SKM-1 (cell line): Measurements from ENCODE around the gene SELENOM.

ENCODE experiments used
- DNase-seq: peaks from one replicate; lab custom pipeline; 2025; ENCODE audit not compliant: unreplicated experiment; lab: John Stamatoyannopoulos, UW

Gene SELENOM

DNA sequence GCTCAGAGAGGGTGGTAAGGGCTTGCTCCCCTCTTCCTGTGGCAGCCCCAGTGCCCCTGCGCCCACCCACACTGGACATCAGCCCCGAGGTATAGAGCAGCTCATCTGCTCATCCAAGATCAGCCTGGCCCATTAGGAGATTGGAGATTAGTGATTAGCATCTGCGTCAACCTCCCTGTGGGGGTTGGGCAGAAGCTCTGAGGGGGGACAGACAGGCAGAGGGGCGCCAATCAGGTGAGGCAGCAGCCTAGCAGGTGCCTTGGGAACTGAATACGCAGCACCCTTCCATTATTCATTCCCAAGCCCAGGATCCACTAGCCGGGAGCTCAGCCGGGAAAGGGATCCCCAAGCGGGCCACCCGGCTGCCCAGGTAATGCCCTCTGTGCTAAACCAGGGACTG lies 15.2 kb downstream of the SELENOM start:
- no peak for DNase-seq

- no peak for DNase-seq
Observed at GRCh38 chr22:31091106-31091975, 16.0 kb downstream of the SELENOM start.

DNA sequence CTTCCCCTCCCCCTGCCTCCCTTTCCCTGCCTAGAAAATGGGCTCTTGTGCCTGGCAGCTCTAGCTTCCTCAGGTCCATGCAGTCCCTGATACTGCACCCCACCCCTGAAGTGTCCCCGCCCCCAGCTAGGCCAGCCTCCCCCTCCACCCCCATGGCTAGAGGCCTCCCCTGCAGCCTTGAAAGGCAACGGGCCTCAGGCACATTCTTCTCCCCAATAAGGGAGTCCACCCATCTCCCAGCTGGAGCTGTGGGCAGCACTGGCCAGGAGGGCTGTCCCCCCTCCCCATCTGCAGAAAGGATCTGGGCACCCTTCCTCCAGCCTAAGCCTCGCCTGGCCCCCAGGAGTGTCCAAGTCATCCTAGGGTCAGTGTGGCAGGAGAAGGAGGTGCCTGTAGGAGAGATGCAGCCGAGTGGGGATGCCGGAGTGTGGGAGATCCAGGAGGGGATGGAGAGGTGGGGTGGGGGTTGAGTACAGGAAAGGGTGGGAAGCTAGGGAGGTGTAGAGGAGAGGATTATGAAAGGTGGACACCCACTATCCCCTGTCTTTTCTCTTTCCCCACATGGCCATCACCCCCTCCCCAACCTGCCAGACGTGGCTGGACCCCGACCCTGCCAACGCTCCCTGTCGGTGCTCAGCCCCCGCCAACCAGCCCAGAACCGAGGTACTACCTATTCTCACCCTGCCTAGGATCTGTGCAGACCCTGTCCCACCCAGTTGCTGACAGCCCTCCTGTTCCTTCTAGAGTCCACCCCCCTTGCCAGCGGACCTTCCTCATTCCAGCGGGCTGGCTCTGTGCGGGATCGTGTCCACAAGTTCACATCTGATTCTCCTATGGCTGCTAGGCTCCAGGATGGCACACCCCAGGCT lies 16.9 kb downstream of the SELENOM start:
- no peak for DNase-seq

DNA sequence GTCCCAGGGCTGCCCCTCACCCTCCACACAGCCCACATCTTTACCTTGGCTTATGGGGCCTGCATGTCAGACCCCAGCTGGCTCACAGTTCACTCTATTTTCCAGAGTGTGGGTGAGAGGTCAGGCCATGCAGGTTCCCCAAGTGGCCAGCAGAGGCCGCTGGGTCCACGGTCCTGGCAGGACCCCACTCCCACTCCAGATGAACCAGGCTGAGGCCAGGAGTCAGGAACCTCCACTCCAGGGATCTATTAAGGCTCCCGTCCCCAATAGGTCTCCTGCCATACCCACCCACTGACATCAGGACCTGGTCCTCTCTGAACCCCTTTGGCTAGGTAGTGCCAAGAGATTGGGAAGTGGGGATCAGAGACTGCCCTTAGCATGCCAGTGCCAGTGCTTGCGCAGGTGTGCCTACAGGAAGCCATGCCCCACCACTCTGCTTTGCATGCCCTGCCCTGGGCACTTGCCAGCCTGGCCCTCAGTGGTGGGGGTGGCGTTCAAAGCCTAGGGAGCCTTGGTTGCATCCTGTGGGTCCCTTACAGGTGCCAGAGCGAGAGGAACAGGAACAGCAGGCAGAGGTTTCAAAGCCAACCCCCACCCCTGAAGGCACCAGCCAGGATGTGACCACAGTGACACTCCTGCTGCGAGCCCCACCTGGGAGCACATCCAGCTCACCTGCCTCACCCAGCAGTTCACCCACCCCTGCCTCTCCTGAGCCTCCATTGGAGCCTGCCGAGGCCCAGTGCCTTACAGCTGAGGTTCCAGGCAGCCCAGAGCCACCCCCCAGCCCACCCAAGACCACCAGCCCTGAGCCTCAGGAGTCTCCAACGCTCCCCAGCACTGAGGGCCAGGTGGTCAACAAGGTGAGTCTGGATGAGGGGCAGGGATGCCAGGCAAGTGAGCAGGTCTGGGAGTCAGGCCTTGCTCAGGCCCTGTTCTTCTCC lies 17.9 kb downstream of the SELENOM start:
- DNase-seq, result no peak

DNA sequence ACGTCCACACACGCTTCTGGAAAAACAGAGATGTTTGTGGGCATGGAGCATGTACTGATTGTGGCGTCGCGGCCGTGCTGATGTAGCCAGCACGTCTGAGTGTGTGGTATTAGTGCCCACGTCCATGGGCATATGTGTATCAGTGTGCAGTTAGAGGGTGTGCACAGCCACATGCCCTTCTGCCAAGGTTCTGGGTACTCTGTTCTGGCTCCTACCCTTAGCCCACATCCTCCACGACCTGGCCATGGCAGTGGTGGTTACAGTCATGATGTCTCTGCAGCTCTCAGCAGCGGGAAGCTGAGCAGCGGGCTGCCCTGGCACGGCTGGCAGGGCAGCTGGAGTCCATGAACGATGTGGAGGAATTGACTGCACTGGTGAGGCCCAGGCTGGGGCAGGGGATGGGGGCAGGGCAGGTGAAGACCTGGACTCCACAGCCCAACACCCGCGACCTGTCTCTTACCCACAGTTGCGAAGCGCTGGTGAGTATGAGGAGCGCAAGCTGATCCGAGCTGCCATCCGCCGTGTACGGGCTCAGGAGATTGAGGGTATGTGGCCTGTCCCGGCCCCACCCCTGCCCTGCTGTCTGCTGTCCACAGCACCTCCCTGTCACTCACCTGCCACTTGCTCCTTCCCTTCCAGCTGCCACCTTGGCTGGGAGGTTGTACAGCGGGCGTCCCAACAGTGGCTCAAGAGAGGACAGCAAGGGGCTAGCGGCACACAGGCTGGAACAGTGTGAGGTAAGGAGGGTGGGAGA lies 19.0 kb downstream of the SELENOM start:
- no peak for DNase-seq

DNA sequence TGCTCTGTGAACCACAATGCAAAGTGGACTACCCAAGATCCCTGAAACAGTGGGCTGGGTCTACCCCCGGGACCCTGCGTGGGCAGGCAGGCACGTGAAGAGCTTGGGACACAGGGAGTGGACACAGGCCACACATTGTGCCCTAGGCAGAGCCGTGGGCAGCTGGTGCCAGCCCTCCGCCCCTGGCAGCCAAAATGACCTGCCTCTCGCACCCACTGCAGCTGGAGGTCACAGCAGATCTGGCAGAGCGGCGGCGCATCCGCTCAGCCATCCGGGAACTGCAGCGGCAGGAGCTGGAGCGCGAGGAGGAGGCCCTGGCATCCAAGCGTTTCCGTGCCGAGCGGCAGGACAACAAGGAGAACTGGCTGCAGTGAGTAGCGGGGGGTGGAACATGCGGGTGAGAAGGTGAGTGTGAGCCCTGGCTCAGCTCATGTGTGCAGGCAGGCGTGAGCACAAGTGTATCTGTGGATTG lies 19.6 kb downstream of the SELENOM start:
- DNase-seq, result no peak

DNA sequence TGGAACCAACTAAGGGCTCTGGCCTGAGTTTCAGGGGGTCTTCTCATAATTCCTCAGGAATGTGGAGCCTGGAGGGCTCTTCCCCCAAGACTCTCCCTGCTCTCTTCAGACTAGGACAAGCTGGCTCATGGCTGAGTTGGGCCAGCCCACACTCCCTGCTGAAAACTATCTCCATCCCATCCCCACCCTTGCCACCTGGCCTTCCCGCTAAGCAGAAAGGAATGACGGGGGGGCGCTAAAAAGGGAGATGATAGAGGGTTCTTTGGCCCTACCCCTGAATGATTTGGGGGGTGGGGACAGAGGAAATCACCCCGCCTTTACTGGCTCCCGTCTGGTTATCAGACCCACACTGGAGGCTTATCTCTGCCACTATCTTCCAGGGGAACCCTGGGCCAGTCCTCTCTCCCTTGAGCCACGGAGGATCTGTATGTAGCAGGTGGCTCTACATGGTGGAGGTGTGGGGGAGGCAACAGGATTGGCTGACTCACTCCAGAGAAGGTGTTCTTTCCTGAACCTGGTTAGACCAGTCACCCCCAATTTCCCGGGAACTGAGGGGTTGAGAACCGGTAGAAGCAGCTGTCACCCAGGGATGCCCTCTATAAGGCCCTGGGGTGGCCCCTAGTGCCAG lies 20.6 kb downstream of the SELENOM start:
- DNase-seq, result no peak

DNA sequence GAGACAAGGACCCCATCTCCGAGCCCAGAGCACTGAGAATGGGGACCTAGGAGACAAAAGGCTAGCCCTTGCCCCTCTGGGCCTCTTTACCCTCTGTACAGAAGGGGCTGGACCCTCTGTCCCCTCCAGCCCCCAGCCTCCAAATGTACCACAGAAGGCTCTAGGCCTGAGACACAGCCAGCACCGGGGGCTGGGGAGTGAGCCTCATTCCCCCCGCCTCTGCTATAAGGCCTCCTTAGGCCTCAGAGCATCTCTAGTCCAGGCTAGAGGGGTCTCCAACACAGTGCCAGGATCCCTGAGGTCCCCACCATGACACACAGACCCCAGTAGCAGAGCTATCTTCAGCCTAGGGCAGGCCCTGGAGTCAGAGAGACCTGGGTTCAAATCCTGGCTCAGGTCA lies 21.4 kb downstream of the SELENOM start:
- no peak for DNase-seq

GRCh38 chr22:31085493-31085824 lies 21.9 kb downstream of the SELENOM start:
- no peak for DNase-seq

- peak; percentile 55 for DNase-seq
Observed at GRCh38 chr22:31084811-31085492, 22.4 kb downstream of the SELENOM start.

- no peak for DNase-seq
Observed at GRCh38 chr22:31083923-31084810, 23.2 kb downstream of the SELENOM start.

GRCh38 chr22:31083377-31083768 lies 24.0 kb downstream of the SELENOM start:
- DNase-seq, result no peak

DNA sequence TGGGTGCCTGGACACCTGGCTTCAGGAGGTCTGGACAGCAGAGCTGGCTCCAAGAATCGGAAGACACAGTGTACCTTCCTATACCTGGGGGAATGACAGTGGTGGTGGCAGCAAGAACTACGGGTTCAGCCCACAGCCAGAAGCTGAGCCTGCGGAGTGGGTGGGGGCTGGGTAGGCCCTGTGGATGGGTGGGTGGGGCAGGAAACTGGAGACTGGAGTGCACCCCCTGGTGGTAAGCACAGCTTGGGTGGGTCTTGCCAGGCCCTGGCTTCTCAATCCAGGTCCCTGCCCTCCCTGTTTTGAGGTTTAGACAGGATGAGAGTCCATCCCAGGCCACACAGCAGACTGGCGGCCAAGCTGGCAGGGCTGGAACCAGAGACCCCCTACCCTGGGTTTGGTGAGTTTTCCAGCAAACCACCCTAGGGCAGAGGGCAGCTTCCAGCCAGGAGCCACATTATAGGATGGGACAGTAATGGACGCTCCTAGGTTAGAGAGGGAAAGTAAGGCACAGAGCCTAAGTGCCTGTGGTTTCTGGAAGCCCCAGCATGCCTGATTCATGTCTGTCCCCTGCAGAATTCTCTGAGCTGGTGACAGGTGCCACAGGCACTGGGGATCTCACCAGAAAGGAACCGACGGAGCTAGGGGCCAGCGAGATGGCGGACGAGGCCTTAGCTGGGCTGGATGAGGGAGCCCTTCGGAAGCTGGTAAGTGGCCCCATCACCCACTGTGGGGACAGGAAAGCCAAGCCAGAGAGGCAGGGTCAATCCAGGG lies 24.6 kb downstream of the SELENOM start:
- DNase-seq, result no peak

GRCh38 chr22:31081963-31082605 lies 25.3 kb downstream of the SELENOM start:
- DNase-seq, result no peak

GRCh38 chr22:31080848-31081649 lies 26.3 kb downstream of the SELENOM start, which contains the start of gene SMTN:
TSS of gene SMTN (plus strand) at chr22:31081318. CDS start at chr22:31083259, 1,941 bp downstream.
- peak; percentile 76 for DNase-seq
